HG03520 (cell line): Measurements from ENCODE around the gene KIF1A.
"Not testable (repeated sequence)": the region's sequence is repeated elsewhere in the genome, so short reads cannot be mapped to it uniquely, and the experiment has no call there.

Experiments used
- ATAC-seq: cut with Tn5 transposase; IDR thresholded peaks from one replicate; pipeline ENCODE4 v1.9.1; 2021; ENCODE audit warnings: mild to moderate bottlenecking, moderate library complexity; ENCODE audit not compliant: unreplicated experiment

The KIF1A gene

DNA sequence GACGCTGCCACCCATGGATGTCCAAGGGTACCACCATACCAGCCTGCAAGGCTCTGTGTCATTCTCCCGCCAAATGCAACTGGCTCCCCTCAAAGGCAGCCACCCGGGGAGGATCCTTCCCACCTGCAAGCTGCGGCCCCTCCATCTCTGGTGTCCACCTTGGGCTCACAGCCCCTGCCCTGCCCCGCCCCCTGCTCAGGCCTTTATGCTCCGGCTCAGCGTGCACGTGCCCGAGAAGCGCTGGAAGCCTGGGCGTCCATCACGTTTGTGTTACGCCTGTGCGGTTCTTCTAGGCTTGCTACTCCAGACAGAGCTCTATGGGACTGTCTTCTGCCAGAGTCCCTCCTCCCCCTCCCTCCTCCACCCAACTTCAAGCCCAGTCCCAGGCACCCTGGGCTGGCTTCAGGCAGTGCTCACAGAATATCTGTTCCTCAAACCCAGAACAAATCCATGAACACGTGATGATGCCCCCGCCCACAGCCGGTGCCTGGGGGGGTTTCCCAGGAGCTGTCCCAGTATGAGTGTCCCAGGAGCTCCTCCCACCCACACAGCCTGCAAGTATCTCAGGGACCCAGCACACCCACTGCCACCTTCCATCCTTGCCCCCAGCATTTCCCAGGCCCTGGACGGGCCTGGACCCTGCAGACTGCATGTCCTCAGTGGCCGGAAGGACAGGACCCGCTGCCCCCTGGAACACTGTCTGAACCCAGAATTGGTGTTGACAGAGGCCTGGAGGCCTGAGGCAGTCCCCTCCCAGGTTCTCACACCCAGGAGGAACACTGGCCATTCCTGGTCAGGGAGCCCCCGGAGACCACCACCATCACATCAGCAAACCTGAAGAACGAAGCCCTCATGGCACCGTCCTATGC is 30.3 kb downstream of the KIF1A start:
- no peak for ATAC-seq

DNA sequence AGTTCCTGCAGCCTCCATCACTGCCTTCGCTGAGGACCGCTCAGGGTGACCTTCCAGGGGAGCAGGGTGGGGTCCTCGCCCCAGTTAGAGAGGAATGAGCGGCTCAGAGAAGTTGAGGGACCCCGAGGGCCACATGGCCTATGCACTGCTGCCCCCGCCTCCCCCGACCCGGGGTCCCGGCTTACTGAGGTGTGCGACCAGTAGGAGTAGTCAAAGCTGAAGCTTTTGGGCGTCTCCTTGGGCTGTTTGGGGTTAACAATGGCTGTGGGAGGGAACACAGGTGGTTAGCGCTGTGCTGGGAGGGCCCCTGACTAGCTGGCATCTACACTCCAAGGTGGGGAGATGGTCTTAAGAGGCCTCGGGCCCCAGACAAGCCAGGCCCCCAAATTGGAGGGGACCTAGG is 31.0 kb downstream of the KIF1A start:
- no peak for ATAC-seq

DNA sequence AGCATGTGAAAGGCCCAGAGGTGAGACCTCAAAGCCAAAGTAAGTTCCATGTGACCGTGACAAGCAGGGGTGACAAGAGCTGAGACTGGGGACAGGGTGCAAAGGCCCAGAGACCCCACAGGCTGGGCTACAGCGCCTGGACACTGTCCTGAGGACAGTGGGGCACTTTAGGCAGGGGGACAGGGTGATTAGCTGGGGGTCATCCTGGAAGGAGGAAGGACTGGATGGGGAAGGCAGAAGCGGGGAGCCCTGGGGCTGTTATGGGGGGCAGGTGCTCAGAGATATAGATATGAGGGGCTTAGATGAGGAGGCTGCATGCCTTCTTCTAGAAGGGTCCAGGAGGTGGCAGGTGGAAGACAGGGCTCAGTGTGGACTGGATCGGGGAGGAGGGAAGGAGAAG is 31.5 kb downstream of the KIF1A start:
- ATAC-seq: no peak

DNA sequence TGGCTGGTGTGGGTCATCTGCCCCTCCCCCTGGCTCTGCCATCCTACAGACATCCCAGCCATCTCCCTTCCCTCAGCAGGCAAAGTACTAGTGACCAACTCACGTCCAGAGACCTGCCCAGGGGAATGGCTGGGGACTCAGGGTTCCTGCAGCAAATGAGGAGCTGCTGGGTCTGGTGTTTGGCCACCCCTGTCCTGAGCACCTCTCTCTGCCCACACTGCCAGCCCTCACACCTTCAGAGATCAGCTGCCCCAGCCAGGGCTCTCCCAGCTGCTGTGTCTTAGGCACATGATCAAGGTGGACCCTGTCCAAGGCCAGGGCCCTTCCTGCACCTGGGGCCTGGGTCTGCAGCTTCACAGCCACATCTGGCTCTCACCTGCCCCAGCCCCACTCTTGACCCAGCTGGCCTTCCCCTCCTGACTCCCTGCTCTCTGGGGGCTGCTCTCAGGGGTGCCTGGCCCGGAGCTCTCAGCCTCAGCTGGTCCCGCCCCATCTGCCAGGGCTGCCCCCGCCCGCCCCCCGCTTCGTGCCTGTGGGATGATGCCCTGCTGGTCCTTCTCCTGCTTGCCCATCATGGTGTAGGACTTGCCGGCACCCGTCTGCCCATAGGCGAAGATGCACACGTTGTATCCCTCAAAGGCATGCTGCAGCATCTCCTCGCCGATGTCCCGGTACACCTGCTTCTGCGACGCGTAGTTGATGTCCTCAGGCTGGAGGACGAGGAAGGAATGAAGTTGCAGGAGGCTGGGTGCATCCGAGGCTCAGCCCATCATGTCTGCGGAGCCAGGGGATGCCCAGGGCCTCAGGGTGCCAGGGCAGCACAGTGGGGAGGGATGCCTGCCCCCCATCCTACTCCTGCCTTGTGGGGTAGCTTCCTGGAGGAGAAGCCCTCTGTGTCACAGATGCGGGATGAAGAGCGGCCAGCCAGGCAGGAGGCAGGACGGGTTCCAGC is 32.2 kb downstream of the KIF1A start:
- no peak for ATAC-seq

DNA sequence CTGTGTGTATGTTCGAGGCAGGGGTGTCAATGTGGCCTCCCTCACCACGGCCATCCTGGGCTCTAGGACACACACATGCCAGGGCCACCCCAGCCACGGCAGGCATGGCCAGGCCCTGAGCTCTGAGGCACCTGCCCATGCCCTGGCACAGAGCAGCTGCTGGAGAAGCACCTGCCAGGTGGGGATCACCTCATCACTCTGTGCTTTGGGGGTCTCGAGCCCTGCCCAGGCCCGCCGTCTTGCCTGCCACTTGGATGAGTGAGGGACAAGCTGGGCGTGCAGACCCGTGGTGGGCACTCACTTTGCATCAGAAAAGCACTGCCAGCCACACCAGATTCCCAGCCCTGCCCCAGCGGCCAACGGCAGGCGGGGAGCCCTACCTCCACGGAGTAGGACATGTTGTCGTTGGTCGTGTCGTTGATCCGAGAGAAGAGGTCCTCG is 33.1 kb downstream of the KIF1A start:
- no peak for ATAC-seq

DNA sequence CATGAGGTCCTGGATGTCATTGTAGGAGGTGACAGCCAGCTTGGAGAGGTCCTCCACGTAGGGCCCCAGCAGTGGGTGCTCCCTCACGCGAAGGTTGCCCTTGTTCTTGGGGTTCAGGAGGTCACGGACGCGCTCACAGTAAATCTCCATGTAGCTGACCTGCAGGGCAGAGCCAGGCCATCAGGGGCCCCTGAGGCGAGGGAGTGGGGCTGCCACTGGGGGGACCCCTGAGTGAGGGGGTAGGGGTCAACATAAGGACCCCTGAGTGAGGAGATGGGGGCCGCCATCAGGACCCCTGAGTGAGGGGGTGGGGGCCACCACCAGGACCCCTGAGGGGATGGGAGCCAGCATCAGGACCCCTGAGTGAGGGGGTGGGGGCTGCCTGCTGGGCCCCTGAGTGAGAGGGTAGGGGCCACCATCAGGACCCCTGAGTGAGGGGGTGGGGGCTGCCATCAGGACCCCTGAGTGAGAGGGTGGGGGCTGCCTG is 33.6 kb downstream of the KIF1A start:
- ATAC-seq: no peak

DNA sequence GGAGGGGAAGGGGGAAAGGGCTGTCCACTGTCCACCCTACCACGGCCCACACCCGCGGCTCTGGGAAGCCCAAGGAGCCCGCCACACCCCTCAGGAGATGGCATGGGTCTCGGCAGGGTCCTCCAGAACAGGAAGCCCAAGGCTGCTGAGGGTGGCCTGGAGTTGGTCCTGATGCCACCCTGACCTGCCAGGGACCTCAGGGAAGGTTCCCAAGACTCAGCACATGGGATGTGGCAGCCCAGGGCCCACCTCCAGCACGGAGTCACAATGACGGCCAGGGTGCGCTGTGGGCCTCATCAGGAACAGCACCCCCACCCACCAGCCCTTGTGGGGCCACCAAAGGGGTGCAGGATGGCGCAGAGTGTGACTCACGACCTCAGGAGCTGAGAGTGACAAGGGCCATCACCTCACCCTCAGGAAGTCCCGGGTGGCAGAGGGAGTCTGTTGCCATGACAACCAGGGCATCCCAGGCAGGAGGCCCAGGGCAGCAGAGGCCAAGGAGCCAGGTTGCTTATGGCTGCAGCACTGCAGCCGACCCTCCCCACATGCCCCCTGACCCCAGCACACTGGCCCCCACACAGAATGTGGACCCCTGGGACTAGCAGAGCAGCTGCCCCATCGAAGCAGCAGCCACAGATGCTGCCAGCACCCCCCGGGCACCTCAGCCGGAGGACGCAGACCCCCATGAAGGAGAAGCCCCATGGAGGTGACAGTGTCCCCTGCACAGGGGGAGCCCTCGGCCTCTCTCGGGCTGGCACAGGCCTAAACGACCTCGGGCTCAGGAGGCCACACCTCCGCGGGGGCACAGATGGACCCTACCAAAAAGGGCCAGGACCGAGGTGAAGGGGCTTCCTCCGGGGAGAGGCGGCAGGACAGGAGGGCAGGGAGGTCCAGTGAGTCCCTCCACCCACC is 34.3 kb downstream of the KIF1A start:
- ATAC-seq: no peak

DNA sequence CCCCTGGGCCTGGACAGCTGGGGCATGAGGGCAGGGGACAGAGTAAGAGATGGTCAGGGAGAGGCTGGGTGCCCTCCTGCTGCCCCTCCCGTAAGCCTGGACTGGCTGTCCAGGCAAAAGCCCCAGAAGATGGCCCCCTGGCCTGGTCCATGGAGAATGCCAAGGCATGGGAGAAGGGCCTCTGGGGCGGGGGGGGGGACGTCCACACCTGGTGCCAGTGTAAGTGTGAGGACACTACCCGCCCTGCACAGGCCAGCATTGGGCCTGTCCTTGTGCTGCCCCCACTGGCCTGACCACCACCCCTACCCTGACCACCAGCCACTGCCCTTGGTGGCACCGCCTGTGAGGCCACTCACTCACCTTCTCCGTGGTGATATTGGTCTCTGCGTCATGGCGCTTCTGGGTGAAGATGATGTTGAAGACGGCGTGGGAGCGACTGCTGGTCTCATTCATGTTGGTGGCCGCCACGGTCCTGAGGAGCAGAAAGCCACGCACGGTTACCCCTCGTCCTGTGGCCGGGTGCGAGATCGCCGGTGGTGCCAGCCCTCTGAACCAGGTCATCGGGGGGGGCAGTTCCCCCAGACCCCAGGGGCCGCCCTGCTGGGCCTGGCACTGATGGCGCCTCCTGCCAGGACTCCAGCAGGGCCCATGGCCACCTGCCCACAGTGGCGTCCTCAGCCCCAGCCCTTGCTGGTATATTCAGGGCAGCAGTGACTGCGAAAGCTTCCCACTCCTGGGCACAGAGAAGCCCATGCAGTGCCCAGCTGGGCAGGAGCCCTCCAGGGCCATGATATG is 35.2 kb downstream of the KIF1A start:
- no peak for ATAC-seq

DNA sequence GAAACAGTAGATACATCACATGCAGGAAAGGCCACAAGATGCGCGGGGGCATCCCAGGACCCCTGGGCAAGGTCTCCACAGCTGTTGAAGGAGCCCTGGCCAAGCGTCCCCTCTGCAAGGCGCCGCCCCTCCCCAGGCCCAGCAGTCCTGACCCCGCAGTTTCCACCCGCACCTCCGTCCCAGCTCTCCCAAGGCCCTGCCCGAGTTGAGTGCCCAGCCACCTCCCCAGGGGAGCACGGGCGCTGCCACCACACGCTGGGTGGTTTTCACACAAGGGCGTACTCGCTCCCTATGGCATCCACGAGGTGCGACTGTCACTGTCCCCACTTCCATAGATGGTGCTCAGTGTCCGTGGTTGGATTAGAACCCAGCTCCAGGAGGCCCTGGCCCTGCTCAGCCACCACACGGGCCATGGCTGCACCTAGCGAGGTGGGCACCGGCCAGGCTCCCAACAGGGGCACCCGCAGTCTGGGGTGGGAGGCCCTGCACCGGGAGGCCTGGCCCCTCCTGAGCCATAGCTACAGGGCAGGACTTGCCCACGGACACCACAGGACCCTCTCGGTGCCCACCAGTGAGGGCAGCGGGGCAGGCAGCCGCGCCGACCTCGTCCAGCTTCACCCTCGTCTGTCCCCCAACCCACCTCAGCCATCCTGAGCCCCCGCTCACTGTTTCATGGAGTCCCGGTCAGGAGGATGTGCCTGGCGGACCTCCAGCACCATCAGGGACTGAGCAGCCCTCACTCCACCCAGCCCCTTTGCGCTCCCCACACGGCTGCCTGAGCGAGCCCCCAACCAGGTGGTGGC is 36.0 kb downstream of the KIF1A start:
- no peak for ATAC-seq

DNA sequence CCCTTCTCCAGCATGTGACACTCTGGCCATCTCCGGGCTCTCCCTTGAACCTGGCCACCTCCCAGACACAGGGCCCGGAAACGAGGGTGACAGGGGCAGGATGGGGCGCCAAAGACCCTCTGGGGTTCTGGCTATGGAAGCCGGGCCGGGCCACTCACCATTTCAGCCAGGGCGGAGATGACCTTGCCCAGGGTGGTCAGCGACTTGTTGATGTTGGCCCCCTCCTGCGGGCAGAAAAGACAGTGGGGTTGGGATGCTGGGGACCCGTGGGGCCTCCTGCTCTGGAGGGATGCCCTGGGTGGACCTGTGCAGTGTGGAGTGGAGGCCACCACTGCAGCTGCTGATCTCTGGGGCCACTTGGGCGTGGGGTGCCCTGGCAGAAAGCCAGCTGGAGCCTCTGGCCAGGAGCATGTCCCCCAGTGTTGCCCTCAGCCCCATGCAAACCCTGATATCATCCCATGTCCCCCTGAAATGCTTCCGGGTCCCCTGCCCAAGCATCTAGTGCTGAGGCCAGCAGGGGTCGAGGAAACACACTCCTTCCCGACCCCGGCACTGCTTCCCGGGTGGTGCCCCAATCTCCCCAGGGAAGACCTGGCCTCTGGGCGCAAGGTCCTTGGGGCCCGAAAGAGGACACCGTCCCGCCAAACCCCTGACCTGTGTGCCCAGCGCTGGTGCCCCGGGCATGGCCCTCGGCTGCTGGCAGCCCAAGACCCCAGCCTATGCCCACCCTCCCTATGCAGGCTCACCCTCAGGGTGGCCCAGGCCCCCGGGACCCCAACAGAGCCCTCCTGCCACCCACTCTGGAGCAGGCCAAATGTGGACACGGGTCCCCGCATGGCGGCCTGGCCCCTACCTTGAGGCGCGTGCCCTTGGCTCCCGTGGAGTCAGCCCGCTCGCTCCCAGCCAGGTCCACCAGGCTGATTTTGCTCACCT is 36.9 kb downstream of the KIF1A start:
- ATAC-seq: no peak

DNA sequence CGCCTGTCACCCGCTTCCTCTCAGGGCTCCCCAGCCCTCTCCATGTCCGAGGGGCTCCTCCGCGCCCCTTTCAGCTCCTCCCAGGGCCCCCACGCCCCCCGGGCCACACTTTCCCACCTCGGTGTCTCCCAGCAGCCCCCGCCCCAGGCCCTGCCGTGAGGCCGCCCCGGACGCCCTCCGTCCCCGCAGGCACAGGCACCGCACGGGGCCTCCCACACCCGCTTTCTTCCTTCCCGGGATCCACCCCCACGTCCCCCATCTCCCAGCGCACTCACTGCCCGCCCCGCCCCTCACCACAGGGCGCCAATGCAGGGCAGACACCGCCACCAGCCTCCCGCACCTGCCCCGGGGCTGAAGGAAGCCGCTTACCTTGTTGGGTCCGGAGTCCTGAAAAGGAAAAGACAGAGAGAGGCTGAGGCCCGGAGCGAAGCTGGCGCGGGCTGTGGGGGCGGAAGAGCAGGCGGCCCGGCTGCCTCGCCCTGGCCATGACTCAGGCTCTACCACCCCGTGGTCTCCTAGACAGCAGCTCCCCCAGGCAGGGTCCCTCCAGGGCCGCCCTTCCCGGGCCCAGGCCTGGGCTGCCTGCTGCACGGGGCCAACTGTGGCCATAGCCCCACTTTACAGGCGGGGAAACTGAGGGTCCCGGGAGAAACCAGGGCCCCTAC is 37.7 kb downstream of the KIF1A start:
- no peak for ATAC-seq

DNA sequence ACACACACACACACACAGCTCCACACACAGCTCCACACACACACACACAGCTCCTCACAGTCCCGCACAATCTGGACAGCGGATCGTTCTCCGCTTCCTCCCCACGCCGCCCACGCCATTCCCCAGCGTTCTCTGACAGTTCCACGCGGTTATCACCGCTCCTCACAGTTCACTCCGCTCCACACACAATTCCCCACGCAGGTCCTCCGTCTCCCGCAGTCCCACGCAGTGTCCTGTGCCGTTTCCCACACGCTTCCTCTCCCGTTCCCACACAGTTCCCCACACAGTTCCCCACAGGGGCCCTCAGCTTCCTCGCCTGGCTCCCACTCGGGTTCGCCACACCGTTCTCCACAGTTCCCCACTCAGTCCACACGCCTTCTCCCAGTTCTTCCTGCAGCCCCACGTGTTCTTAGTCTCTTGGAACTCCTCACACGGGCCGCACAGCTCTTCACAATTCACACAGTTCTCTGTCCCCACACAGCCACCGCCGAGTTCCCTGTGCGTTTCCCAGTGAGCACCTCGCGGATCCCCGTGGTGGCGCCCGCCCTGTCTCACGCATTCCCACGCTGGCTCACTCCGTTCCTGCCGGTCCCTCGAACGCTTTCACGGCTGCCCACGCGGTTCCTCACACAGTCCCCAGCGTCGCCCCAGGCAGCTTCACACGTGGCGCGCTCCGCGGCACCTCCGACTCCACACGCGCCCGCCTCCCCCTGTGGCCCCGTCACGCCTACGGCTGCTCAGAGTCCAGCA is 38.4 kb downstream of the KIF1A start:
- ATAC-seq: no peak

DNA sequence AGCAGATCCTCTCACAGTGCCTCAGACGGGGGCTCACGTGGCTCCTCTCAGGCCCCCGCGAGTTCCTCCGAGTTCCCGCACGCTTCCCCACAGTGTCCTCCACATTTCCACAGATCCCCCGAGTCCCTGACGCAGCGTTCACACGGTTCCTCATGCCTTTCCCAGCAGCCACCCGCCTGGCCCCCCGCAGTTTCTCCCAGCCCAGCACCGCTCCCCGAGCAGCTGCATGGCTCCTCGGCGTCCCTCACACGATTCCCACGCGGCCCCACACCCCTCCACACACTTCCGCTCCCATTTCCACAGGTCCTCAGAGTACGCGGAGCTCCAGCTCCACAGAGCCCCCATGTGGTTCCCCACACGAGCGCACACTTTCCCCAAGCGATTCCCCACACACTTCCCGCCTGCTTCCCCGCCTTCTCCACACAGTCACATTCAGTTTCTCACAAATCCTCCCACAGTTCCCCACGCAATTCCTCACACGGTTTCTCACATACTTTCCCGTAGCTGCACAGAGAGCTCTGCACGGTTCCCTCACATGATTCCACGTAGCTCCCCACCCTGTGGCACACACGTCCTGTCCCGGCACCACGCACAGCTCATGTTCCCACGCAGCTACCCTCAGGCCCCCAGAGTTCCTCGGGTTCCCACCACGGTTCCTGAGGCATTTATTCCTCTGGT is 39.9 kb downstream of the KIF1A start:
- ATAC-seq: no peak

DNA sequence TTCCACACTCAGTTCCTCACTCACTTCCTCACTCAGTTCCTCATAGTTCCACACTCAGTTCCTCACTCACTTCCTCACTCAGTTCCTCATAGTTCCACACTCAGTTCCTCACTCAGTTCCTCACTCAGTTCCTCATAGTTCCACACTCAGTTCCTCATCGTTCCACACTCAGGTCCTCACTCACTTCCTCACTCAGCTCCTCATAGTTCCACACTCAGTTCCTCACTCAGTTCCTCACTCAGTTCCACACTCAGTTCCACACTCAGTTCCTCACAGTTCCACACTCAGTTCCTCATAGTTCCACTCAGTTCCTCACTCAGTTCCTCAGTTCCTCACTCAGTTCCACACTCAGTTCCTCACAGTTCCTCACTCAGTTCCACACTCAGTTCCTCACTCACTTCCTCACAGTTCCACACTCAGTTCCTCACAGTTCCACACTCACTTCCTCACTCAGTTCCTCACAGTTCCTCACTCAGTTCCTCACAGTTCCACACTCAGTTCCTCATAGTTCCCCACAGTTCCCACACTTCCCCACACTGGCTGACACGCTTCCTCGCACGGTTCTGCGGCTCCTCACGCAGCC is 40.7 kb downstream of the KIF1A start:
- ATAC-seq: not testable (repeated sequence)

DNA sequence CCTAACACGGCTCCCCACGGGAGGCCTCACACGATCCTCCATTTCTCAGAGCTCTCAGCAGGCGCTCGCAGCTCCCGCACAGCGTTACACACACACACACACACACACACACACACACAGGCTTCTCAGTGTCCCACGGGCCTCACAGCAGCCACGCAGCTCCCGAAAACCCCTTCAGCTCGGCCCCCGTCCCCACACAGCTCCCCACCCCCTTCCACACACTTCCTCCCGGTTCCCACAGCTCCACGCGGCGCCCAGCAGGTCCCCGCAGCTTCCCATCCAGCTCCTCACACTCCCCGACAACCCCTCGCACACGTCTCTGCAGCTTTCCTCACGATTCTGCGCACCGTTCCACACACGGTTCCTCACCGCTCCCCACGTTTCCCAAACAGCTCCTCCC is 41.6 kb downstream of the KIF1A start:
- ATAC-seq: no peak
